GM19455 (cell line): Measurements from ENCODE around the gene OR10A5.
"Not testable (repeated sequence)": the region's sequence is repeated elsewhere in the genome, so short reads cannot be mapped to it uniquely, and the experiment has no call there.

Experiments used
- ATAC-seq: cut with Tn5 transposase; IDR thresholded peaks from one replicate; pipeline ENCODE4 v1.9.1; 2021; ENCODE audit not compliant: unreplicated experiment

The OR10A5 gene

GRCh38 chr11:6845383-6845782 is at the start of gene OR10A5:
OR10A5 (plus strand) TSS chr11:6845683; CDS start chr11:6845683, 0 bp downstream.
- ATAC-seq: no peak

GRCh38 chr11:6799402-6799801 is 46.1 kb upstream of the OR10A5 start, which contains the start of gene OR6A2:
OR6A2 (minus strand) TSS chr11:6799689; CDS start chr11:6795708, 3,981 bp downstream.
- no peak for ATAC-seq

GRCh38 chr11:6801075-6801474 is 44.4 kb upstream of the OR10A5 start:
- ATAC-seq: not testable (repeated sequence)

- ATAC-seq: peak; percentile 87
Measured at GRCh38 chr11:6812390-6813005, 33.0 kb upstream of the OR10A5 start.

- no peak for ATAC-seq
Measured at GRCh38 chr11:6813656-6814055, 31.8 kb upstream of the OR10A5 start.

- ATAC-seq: no peak
Measured at GRCh38 chr11:6817694-6818093, 27.8 kb upstream of the OR10A5 start.

GRCh38 chr11:6818967-6819366 is 26.5 kb upstream of the OR10A5 start:
- ATAC-seq: no peak

- ATAC-seq: no peak
Measured at GRCh38 chr11:6824136-6824823, 21.2 kb upstream of the OR10A5 start.

- ATAC-seq: no peak
Measured at GRCh38 chr11:6825231-6825744, 20.2 kb upstream of the OR10A5 start.

GRCh38 chr11:6828103-6828502 is 17.4 kb upstream of the OR10A5 start:
- ATAC-seq: no peak

- no peak for ATAC-seq
Measured at GRCh38 chr11:6833356-6833755, 12.1 kb upstream of the OR10A5 start.

- no peak for ATAC-seq
Measured at GRCh38 chr11:6834021-6834420, 11.5 kb upstream of the OR10A5 start.

- no peak for ATAC-seq
Measured at GRCh38 chr11:6841694-6842093, 3.8 kb upstream of the OR10A5 start.

GRCh38 chr11:6843670-6844069 is 1.8 kb upstream of the OR10A5 start:
- ATAC-seq: no peak

GRCh38 chr11:6844356-6844755 is 1.1 kb upstream of the OR10A5 start:
- no peak for ATAC-seq

- ATAC-seq: no peak
Measured at GRCh38 chr11:6850526-6850925, 5.0 kb downstream of the OR10A5 start.

GRCh38 chr11:6854801-6855200 is 9.3 kb downstream of the OR10A5 start:
- not testable (repeated sequence) for ATAC-seq

- no peak for ATAC-seq
Measured at GRCh38 chr11:6855971-6856541, 10.6 kb downstream of the OR10A5 start.

GRCh38 chr11:6856871-6857270 is 11.4 kb downstream of the OR10A5 start:
- ATAC-seq: no peak

GRCh38 chr11:6862961-6863360 is 17.5 kb downstream of the OR10A5 start, which contains the start of gene OR10A2:
OR10A2 (plus strand) TSS chr11:6863057; CDS start chr11:6869755, 6,698 bp downstream.
- no peak for ATAC-seq

- no peak for ATAC-seq
Measured at GRCh38 chr11:6864438-6864837, 19.0 kb downstream of the OR10A5 start.

- no peak for ATAC-seq
Measured at GRCh38 chr11:6871278-6871677, 25.8 kb downstream of the OR10A5 start.
